HEK293 (cell line): ENCODE data around the gene KRTAP13-2.

Experiments
- ELK4 ChIP-seq: IDR thresholded peaks from 2 replicates; pipeline ENCODE4 v1.6.1; 2011; ENCODE audit warnings: mild to moderate bottlenecking, low read depth, low read length, borderline replicate concordance
- KLF16 ChIP-seq: fragments of 450-650 bp; formaldehyde crosslinking; IDR thresholded peaks from 2 replicates; pipeline ENCODE4 v1.5.1; 2017; ENCODE audit warnings: missing biosample characterization, missing genetic modification characterization
- RBAK ChIP-seq: fragments of 450-650 bp; formaldehyde crosslinking; IDR thresholded peaks from 2 replicates; pipeline ENCODE4 v1.5.1; 2016; ENCODE audit warnings: missing biosample characterization, missing genetic modification characterization
- ZFP41 ChIP-seq: fragments of 450-650 bp; formaldehyde crosslinking; IDR thresholded peaks from 2 replicates; pipeline ENCODE4 v1.5.1; 2016; ENCODE audit warnings: missing biosample characterization, missing genetic modification characterization, borderline replicate concordance
- ZNF10 ChIP-seq: fragments of 450-650 bp; formaldehyde crosslinking; IDR thresholded peaks from 2 replicates; pipeline ENCODE4 v1.5.1; 2017; ENCODE audit warnings: missing biosample characterization, missing genetic modification characterization
- ZNF26 ChIP-seq: fragments of 450-650 bp; formaldehyde crosslinking; IDR thresholded peaks from 2 replicates; pipeline ENCODE4 v1.5.1; 2016; ENCODE audit warnings: missing biosample characterization, missing genetic modification characterization
- ZNF302 ChIP-seq: fragments of 450-650 bp; formaldehyde crosslinking; IDR thresholded peaks from 2 replicates; pipeline ENCODE4 v1.5.1; 2016; ENCODE audit warnings: missing biosample characterization, missing genetic modification characterization, low read depth
- ZNF585B ChIP-seq: fragments of 450-650 bp; formaldehyde crosslinking; IDR thresholded peaks from 2 replicates; pipeline ENCODE4 v1.5.1; 2016; ENCODE audit warnings: missing biosample characterization, missing genetic modification characterization
- ZNF660 ChIP-seq: fragments of 450-650 bp; IDR thresholded peaks from 2 replicates; pipeline ENCODE4 v1.5.1; 2018; ENCODE audit warnings: missing biosample characterization, mild to moderate bottlenecking, missing genetic modification characterization
- ZNF768 ChIP-seq: fragments of 450-650 bp; formaldehyde crosslinking; IDR thresholded peaks from 2 replicates; pipeline ENCODE4 v1.5.1; 2018; ENCODE audit warnings: missing biosample characterization, mild to moderate bottlenecking, missing genetic modification characterization
- TF ChIP-seq, protein P1 (sequence below): fragments of 450-650 bp; formaldehyde crosslinking; IDR thresholded peaks from 2 replicates; pipeline ENCODE4 v1.5.1; 2016; ENCODE audit warnings: missing biosample characterization, missing genetic modification characterization
- TF ChIP-seq, protein P2 (sequence below): fragments of 450-650 bp; formaldehyde crosslinking; IDR thresholded peaks from 2 replicates; pipeline ENCODE4 v1.5.1; 2016; ENCODE audit warnings: missing biosample characterization, missing genetic modification characterization
- TF ChIP-seq, protein P3 (sequence below): fragments of 450-650 bp; formaldehyde crosslinking; IDR thresholded peaks from 2 replicates; pipeline ENCODE4 v1.5.1; 2016; ENCODE audit warnings: missing biosample characterization, missing genetic modification characterization, low read depth
- TF ChIP-seq, protein P4 (sequence below): fragments of 450-650 bp; formaldehyde crosslinking; IDR thresholded peaks from 2 replicates; pipeline ENCODE4 v1.5.1; 2016; ENCODE audit warnings: missing biosample characterization, missing genetic modification characterization

DNA sequence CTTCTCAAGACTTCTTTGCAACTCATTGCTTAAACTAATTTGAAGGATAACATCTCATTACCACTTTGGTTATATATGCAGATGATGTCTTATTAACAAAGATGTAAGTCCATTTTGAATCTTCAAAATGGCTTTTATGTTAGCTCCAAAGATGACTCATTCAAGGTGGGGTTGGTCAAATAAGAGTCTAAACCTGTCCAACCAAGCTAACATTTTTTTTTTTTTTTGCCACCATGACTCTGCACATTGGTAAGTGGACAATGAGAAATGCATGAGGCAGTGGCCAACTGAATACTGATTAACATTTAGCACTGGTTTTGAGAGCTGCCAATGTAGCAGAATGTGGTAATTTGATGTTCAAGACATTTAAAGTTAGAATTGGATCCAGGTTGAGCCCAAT is 34.3 kb downstream of the KRTAP13-2 start:
- TF ChIP-seq, protein P1, sequence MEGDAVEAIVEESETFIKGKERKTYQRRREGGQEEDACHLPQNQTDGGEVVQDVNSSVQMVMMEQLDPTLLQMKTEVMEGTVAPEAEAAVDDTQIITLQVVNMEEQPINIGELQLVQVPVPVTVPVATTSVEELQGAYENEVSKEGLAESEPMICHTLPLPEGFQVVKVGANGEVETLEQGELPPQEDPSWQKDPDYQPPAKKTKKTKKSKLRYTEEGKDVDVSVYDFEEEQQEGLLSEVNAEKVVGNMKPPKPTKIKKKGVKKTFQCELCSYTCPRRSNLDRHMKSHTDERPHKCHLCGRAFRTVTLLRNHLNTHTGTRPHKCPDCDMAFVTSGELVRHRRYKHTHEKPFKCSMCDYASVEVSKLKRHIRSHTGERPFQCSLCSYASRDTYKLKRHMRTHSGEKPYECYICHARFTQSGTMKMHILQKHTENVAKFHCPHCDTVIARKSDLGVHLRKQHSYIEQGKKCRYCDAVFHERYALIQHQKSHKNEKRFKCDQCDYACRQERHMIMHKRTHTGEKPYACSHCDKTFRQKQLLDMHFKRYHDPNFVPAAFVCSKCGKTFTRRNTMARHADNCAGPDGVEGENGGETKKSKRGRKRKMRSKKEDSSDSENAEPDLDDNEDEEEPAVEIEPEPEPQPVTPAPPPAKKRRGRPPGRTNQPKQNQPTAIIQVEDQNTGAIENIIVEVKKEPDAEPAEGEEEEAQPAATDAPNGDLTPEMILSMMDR (tag by site-specific recombination): no peak
- TF ChIP-seq ELK4 (no peak), RBAK (tag by site-specific recombination) (no peak), ZNF26 (tag by site-specific recombination) (no peak), ZNF10 (tag by site-specific recombination) (no peak), ZFP41 (tag by site-specific recombination) (no peak), ZNF768 (tag by site-specific recombination) (no peak), ZNF585B (tag by site-specific recombination) (no peak), ZNF660 (tag by site-specific recombination) (no peak), KLF16 (tag by site-specific recombination) (no peak), ZNF302 (no peak)
- TF ChIP-seq, protein P2, sequence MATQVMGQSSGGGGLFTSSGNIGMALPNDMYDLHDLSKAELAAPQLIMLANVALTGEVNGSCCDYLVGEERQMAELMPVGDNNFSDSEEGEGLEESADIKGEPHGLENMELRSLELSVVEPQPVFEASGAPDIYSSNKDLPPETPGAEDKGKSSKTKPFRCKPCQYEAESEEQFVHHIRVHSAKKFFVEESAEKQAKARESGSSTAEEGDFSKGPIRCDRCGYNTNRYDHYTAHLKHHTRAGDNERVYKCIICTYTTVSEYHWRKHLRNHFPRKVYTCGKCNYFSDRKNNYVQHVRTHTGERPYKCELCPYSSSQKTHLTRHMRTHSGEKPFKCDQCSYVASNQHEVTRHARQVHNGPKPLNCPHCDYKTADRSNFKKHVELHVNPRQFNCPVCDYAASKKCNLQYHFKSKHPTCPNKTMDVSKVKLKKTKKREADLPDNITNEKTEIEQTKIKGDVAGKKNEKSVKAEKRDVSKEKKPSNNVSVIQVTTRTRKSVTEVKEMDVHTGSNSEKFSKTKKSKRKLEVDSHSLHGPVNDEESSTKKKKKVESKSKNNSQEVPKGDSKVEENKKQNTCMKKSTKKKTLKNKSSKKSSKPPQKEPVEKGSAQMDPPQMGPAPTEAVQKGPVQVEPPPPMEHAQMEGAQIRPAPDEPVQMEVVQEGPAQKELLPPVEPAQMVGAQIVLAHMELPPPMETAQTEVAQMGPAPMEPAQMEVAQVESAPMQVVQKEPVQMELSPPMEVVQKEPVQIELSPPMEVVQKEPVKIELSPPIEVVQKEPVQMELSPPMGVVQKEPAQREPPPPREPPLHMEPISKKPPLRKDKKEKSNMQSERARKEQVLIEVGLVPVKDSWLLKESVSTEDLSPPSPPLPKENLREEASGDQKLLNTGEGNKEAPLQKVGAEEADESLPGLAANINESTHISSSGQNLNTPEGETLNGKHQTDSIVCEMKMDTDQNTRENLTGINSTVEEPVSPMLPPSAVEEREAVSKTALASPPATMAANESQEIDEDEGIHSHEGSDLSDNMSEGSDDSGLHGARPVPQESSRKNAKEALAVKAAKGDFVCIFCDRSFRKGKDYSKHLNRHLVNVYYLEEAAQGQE: no peak
- TF ChIP-seq, protein P3, sequence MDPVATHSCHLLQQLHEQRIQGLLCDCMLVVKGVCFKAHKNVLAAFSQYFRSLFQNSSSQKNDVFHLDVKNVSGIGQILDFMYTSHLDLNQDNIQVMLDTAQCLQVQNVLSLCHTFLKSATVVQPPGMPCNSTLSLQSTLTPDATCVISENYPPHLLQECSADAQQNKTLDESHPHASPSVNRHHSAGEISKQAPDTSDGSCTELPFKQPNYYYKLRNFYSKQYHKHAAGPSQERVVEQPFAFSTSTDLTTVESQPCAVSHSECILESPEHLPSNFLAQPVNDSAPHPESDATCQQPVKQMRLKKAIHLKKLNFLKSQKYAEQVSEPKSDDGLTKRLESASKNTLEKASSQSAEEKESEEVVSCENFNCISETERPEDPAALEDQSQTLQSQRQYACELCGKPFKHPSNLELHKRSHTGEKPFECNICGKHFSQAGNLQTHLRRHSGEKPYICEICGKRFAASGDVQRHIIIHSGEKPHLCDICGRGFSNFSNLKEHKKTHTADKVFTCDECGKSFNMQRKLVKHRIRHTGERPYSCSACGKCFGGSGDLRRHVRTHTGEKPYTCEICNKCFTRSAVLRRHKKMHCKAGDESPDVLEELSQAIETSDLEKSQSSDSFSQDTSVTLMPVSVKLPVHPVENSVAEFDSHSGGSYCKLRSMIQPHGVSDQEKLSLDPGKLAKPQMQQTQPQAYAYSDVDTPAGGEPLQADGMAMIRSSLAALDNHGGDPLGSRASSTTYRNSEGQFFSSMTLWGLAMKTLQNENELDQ (tag by site-specific recombination): no peak
- TF ChIP-seq, protein P4, sequence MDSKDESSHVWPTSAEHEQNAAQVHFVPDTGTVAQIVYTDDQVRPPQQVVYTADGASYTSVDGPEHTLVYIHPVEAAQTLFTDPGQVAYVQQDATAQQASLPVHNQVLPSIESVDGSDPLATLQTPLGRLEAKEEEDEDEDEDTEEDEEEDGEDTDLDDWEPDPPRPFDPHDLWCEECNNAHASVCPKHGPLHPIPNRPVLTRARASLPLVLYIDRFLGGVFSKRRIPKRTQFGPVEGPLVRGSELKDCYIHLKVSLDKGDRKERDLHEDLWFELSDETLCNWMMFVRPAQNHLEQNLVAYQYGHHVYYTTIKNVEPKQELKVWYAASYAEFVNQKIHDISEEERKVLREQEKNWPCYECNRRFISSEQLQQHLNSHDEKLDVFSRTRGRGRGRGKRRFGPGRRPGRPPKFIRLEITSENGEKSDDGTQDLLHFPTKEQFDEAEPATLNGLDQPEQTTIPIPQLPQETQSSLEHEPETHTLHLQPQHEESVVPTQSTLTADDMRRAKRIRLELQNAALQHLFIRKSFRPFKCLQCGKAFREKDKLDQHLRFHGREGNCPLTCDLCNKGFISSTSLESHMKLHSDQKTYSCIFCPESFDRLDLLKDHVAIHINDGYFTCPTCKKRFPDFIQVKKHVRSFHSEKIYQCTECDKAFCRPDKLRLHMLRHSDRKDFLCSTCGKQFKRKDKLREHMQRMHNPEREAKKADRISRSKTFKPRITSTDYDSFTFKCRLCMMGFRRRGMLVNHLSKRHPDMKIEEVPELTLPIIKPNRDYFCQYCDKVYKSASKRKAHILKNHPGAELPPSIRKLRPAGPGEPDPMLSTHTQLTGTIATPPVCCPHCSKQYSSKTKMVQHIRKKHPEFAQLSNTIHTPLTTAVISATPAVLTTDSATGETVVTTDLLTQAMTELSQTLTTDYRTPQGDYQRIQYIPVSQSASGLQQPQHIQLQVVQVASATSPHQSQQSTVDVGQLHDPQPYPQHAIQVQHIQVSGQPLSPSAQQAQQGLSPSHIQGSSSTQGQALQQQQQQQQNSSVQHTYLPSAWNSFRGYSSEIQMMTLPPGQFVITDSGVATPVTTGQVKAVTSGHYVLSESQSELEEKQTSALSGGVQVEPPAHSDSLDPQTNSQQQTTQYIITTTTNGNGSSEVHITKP (tag by site-specific recombination): no peak
